NCI-H345 treated with DMSO at 0.1 percent for 48 hours (cell line): ENCODE results near the gene SPAG9.

ENCODE experiments used
- DNase-seq: peaks from one replicate; lab custom pipeline; 2025; ENCODE audit not compliant: unreplicated experiment; lab: John Stamatoyannopoulos, UW

The SPAG9 gene

DNA sequence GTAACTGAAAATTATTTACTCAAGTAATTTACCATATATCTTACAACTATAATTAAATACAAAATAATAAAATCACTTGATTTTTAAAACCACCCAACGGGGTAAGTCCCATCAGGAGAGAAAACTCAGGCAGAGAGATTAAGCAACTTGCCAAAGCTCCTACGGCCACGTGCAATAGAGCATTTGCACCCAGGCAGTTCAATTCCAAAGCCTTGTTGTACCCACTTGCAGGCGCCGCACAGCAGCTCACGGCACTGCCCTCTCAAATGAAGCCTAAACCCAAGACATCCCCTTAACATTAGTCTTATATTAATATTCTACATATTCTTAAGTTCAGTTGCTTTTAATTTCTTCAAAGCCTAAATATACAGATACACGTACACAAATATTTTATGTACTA lies 75.7 kb downstream of the SPAG9 start:
- DNase-seq = no peak

DNA sequence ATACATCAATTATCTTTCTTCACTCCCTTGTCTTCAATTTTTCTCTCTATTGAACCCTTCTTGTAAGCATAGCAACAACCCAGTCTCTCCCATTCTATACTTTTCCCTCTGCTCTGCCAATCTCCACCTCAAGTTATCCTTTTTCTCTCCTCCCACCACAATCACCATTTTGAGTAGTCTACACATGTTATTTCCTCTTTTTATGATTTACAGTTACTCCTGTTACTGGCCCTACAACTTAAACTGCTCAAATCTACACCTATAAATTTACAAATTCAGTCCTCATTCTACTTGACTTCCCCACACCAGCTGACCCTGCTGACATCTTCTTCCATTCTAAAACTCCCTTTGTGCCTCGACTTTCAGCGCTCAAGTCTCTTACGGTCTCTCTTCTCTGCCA lies 84.6 kb downstream of the SPAG9 start:
- no peak for DNase-seq

DNA sequence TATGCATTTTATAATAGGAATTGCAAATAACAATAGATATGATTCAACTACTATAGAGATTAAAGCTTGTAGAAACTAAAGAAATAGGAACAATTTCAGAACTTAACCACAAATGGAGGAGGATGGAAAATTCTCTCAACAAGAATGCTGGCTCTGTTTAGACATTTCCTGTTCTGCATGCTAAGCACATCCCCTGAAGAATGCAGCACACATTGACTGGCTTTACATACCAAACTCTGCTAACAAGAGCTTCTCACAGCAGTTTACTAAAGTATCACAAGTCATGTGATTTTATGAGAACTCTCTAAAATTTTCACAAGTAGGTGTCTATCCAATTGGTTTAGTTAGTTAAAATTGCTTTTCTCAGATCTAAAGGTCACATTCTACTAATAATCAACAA lies 85.2 kb downstream of the SPAG9 start:
- no peak for DNase-seq

DNA sequence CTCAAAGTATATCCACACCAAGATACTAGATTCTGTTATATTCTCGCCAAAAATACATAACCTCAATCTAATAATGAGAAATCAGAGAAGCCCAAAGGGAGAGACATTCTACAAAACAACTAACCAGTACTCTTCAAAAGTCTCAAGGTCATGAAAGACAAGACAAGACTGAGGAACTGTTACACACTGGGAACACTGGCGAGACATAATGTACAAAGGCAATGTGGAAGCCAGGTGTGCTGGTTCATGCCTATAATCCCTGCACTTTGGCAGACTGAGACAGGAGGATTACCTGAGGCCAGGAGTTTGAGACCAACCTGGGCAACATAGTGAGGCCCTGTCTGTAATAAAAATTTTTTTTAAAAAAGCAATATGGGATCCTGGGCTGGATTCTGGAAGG lies 85.9 kb downstream of the SPAG9 start:
- DNase-seq = no peak

DNA sequence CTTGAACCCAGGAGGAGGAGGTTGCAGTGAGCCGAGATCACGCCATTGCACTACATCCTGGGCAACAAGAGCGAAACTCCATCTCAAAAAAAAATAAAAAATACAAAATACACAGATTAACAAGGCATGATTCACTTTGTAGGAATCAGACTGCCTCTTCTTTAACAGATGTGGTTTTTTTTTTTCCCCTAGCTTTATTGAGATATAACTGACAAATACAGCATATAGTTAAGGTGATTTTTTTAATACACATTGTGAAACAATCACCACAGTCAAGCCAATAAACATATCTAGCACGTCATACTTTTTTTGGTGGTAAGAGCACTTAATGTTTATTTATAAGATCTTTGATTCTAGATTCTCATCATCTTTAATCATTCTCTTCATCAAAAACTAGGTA lies 87.8 kb downstream of the SPAG9 start:
- DNase-seq = no peak

DNA sequence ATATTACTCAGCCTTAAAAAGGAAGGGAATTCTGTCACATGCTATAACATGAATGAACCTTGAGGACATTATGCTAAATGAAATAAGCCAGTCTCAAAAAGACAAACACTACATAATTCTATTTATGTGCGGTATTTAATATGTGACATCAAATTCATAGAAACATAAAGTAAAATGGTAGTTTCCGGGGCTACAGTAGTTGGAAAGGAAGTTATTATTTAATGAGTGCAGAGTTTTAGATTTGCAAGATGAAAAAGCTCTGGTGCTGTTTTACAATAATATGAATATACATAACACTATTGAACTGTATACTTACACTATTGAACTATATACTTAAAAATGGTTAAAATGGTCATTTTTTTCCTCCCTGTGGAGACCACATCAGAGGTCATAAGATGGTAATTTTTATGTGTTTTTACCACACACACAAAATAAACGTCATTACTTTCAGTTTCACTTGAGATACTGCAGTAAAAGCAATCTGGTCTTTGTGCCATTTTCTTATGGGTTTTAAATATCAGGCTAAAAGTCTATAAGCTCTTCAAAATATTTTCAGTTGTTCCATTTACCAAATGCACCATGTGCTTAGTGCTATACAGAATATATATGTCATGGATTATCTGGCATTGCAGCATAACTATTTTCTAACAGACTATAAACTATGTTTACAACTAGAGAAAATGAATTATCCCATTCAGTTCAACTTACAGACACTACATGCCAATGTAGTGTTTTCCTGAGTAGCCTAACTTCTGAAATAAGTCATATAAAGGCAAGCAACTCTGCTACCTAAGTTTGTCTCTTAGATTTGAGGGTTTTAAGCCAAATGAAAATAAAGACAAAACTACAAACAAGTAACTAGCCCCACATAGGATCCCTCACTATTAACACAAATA lies 90.9 kb downstream of the SPAG9 start:
- no peak for DNase-seq

DNA sequence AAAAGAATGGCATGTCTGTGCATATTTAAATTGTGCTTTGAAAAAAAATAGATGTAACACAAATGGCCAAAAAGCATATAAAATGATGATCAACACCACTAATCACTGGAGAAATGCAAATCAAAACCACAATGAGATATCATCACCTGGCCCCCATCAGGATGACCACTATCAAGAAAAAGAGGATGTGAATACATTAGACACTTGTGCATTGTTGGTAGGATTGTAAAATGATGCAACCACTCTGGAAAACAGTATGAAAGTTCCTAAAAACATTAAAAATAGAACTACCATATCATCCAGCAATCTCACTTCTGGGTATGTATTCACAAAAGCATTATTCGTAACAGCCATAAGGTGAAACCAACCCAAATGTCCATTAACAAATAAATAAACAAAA lies 91.5 kb downstream of the SPAG9 start:
- no peak for DNase-seq

DNA sequence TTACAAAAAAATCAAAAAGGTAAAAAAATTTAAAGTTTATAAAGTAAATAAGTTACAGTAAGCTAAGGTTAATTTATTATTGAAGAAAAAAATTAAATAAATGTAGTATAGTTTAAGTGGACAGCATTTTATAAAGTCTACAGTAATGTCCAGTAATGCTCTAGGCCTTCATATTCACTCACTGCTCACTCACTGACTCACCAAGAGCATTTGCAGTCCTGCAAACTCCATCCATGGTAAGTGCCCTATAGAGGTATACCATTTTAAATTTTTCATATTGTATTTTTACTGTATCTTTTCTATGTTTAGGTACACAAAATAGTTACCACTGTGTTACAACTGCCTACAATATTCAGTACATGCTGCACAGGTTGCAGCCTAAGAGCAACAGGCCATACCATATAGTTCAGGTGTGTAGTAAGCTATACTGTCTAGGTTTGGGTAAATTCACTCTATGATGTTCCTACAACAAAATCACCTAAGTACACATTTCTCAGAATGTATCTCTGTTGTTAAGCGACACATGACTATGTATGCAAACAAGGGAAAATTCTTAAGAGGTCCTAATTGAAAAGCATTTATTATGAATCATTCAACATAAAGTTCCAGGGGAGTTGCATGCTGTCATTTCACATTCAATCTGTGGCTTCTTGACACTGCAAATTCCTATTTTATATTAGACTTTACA lies 92.3 kb downstream of the SPAG9 start:
- no peak for DNase-seq

DNA sequence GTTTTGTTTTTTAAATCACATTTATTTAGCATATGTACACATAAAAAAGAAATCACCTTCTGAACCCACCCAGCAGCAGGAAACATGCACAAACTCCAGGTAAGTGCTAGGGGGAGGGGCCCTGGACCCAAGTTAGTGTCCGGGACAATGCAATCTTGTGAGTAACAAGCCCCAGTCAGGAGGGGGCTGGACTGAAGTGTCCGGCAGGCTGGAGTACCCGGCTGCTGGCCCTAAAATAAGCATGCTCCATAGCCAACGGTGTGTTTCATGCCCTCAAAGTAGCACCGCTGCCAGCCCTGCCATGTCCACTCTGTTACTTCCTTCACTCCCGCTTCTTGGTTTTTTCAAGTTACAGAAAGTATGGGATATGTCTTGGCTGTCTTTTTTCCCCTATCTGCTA lies 102.1 kb downstream of the SPAG9 start:
- no peak for DNase-seq

DNA sequence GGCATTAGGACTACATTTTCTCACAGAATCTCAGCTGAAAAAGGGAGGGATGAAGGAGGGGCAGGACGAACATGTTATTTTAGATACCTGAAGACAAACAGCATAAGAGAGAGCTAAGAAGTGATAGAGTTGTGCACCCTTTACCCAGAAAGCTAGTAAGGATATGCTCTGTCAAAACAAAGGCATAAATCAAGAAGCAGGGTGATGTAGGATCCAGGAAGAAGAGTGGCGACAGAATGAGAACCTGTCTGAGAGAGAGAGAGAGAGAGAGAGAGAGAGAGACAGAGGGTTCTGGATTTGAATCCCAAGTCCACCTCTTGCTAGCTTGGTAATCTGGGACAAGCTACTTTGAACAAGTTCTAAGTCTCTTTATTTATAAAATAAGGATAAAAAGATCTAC lies 103.4 kb downstream of the SPAG9 start:
- DNase-seq = no peak

DNA sequence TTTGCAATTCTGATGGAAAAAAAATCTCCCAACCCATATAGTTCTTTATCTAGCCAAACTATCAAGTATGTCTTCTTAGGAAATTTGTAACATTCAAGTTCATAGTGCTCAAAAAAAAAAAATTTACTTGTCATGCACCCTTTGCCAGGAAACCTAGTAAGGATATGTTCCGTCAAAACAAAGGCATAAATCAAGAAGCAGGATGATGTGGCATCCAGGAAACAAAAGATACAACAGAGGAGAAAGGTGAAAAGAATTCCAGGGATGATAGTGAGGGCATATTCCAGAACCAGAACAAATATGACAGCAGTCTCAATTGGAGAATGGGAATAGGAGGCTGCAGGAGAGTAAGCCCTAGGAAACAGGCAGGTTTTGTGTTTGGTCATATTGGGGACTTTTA lies 104.6 kb downstream of the SPAG9 start:
- no peak for DNase-seq

DNA sequence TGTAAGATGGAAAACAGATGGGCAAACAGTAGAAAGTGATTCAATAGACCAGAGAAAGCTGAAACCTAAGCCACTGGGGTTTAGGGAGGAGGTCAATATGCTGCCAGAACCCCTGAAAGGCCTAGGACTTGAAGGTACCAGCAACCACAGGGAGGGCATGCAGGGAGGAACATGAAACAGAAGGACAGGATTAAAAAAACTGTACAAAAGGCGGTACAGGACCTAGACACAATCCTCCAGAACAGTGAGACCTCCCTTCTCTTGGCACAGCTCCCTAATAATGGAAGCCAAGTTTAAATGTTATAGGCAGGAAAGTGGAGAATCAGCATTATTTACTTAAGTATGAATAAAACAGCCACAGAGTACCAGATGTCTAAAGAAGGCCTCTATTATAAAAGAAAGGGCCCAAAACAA lies 105.5 kb downstream of the SPAG9 start:
- DNase-seq = peak; percentile 8

DNA sequence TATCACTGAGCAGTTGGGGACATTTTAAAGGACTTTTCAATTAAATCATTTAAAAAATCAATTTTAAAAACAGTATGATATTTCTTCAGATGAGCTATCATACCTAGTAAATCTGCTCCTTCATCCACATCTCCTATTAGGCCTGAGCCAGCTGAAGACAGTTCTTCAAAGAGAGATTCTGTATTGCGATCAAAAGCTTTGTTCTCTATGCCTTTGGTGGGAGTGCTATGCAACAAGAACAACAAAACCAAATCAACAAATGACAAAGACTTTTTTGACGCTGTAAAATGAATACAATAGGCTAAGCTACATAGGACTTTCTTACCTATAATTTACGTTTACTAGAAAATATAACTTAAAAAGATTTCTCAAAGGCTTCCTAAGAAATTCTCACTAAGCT lies 106.5 kb downstream of the SPAG9 start:
- no peak for DNase-seq

DNA sequence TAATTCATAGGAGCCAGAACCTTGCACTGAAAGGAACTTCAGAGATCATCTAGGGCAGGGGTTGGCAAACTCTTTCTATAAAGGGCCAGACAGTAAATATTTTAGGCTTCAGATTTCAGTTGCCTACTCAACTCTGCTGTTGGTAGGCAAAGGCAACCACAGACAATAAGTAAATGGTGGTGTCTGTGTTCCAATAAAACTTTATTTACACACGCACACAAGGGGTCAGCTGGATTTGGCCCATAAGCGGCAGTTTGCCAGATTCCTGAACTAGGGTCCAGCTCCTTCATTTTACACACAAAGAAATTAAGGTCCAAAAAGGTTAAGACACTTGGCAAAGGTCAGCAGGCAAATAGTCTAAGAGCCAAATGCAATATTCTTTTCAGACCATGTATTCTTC lies 107.3 kb downstream of the SPAG9 start:
- no peak for DNase-seq

DNA sequence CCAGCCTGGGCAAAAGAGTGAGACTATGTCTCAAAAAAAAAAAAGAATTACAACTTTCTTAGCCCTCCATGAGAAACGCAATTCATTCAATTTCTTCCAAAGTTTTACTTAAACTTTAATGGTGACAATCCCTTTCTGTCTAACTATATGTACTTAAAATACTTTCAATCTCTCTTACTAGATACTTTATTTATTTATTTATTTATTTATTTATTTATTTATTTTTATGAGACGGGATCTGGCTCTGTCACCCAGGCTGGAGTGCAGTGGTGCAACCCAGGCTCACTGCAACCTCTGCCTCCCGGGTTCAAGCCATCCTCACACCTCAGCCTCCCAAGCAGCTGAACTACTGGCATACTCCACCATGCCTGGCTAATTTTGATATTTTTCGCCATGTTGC lies 108.1 kb downstream of the SPAG9 start:
- DNase-seq = no peak

DNA sequence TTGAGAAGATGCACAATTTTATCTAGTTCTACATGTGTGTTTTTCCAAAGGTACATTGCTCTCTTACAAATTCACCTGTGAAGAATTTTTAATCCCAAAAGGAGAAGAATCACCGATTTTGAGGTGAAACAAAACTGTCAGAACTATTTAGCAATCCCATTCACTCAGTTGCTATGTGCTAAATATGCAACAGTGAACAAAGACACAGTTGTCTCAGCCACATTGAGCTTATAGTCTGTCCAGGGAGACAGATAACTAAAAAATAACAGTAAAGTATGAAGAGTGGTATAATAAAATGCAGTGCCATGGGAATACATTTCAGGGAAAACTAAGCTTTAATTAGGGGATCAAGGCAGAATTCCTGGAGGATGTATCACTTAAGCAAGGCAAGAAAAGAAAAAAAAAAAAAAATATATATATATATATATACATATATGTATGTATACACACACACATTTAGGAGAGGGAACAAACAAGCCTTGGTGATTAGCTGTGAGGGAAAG lies 110.4 kb downstream of the SPAG9 start:
- DNase-seq = no peak

DNA sequence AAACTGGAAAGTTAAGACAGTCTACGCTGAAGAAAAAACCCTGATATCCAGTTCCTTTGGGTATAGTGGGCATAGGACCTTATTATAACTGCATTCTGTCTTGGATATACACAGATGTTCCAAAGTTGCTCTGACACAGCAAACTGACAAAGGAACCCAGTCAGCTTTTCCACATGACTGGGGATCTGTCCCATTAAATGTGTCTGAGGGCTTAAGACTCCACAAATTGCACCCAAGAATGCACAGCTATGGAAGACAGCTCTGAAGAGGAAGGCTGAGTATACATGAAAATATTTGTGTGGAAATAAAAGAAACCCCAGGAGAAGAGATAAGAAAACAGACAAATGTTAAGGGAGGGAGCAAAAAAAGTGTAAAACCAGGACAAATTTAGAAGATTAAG lies 114.1 kb downstream of the SPAG9 start:
- DNase-seq = no peak

DNA sequence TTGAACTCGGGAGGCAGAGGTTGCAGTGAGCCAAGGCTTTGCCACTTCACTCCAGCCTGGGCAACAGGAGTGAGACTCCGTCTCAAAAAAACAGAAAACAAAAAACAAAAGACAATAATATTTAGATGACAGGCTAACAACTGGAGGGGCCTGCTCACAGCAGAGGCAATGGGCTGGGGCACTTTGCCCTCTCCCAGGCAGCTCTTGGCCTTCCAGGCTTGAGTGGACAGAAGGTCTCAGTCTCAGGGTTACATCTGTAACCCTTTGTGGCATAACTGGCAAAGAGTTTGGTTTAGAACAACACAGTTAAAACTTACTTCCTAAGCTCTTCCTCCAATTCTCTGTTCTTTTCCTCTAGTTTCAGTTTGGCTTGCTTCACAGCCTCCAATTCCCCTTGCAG lies 114.9 kb downstream of the SPAG9 start:
- no peak for DNase-seq

DNA sequence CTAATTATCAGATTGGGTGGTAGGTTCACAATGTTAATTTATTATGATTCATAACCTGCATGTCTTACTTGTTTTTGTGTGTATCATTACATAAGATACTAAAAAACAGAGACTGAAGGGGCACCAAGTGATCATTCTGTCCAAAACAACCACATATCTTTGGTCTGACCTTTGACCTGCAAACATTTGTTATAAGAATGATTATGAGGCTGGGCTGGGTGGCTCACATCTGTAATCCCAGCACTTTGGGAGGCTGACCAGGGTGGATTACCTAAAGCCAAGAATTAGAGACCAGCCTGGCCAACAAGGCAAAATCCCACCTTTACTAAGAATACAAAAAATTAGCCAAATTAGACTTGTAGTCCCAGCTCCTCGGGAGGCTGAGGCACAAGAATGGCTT lies 116.4 kb downstream of the SPAG9 start:
- no peak for DNase-seq

DNA sequence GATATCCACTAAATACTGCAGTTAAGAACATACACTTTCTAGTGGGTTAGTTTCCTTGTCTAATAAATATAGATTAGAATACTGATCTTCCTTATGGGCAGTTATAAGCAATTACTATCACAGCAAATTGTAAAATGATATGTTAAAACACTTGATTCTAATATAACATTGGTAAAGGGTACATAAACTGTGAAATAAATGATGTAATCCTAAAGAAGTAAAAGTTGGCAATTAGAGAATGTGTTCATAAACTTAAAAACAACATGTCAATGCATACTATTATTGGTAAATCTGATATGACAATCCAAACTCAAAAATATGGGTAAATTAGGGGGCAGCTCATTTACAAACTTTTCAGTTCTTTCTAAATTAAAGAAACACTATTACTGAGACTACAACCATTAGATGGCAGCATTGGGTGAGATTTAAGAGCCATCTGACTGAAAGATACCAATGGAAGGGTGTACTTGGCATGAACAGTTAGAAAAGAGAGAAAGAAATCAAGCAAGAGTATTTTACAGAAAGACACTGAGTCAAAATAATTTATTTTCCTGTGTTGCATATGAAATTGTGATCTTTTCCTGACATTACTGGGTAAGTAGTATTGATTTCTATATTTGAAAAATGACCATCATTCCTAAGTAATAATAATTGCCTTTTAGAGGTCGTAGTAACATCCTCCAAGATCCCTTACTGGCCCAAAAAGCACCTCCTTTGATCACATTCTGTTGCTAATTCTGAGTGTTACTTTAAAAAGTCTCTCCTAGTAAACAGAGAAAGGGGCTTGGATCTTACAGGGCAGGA lies 119.6 kb downstream of the SPAG9 start:
- DNase-seq = peak; percentile 4

DNA sequence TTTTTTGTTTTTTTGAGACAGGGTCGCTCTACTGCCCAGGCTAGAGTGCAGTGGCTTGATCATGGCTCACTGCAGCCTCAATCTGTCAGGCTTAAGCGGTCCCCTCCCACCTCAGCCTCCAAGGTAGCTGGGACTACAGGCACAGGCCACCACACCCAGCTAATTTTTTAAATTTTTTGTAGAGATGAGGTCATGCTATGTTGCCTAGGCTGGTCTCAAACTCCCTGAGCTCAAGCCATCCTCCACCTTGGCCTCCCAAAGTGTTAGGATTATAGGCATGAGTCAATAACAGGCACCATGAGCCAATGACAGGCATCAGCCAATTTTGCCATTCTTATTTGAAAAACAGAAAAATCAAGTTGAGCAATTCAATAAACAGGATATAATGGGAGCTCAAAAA lies 125.0 kb downstream of the SPAG9 start:
- DNase-seq = no peak

DNA sequence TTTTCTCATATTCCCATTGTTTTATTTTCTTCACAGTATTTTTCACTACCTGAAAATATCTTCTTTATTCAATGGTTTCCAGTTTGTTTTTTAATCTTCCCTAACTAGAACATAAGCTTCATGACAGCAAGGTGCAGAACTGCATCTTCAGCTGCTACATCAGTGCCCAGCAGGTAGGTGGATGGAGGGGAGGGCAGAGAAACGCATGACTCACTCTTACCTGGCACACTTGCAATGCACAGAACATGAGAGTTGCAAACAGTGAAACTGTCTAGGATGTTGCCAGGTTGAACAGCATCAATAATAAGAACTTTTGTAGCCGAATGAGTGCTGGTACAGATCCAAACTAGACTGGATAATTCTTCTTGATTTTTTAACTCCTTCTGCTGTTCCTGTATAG lies 127.1 kb downstream of the SPAG9 start:
- no peak for DNase-seq
